ENCODE data around the gene ATP1B4.

GRCh38 chrX:120378570-120378969, 16.7 kb downstream of the ATP1B4 start:
- TF ChIP-seq CTCF (IDR thresholded peaks at IDR 0.05), result no peak
- TF ChIP-seq POLR2A (IDR thresholded peaks at IDR 0.05), result no peak
